K562 (cell line): ENCODE data around the gene SLC20A1. TPM values are rescaled to one million over a fixed set of nuclear protein-coding genes. Genes with fewer than 3 reads are reported as not detected.

Experiments used
- FOSL1 ChIP-seq: fragments of 200-800 bp; sonication (Bioruptor generic); conservative IDR thresholded peaks from 2 replicates; pipeline ENCODE4 v1.6.1; 2016; ENCODE audit warnings: missing genetic modification characterization, missing compliant biosample characterization
- HNRNPK ChIP-seq: fragments of 200-400 bp; formaldehyde crosslinking; IDR thresholded peaks from one replicate; pipeline ENCODE4 v1.6.1; 2018; ENCODE audit warnings: mild to moderate bottlenecking, low read depth, low read length; ENCODE audit not compliant: poor library complexity, severe bottlenecking
- KDM5B ChIP-seq: fragments of 200-600 bp; sonication (generic); IDR thresholded peaks from 2 replicates; pipeline ENCODE4 v1.6.1; 2012; ENCODE audit warnings: low read depth, mild to moderate bottlenecking, moderate library complexity, low read length, control low read depth, inconsistent platforms; ENCODE audit not compliant: insufficient replicate concordance
- LARP7 ChIP-seq: fragments of 450-650 bp; IDR thresholded peaks from 2 replicates; pipeline ENCODE4 v1.6.1; 2016
- MAFF ChIP-seq: IDR thresholded peaks from 2 replicates; pipeline ENCODE4 v1.6.1; 2012; ENCODE audit warnings: low read length, improper control_type of control experiment
- NFYB ChIP-seq: IDR thresholded peaks from 2 replicates; pipeline ENCODE4 v1.6.1; 2011; ENCODE audit warnings: mild to moderate bottlenecking, moderate library complexity; ENCODE audit not compliant: insufficient read length; ENCODE audit errors: extremely low read depth
- POLR2AphosphoS5 ChIP-seq: IDR thresholded peaks from 2 replicates; pipeline ENCODE4 v1.6.1; 2011; ENCODE audit warnings: mild to moderate bottlenecking, low read depth, low read length, moderate library complexity; ENCODE audit not compliant: control insufficient read depth, insufficient read depth
- POLR2G ChIP-seq: fragments of 200-400 bp; formaldehyde crosslinking; IDR thresholded peaks from 2 replicates; pipeline ENCODE4 v1.6.1; 2017; ENCODE audit warnings: low read depth, mild to moderate bottlenecking, antibody characterized with exemption, low read length, moderate library complexity
- POLR2H ChIP-seq: IDR thresholded peaks from 2 replicates; pipeline ENCODE4 v1.6.1; 2016; ENCODE audit warnings: missing genetic modification characterization, low read depth, mild to moderate bottlenecking, control low read depth, missing compliant biosample characterization, moderate library complexity
- PURB ChIP-seq: sonication (generic); formaldehyde crosslinking; IDR thresholded peaks from 2 replicates; pipeline ENCODE4 v1.9.0; 2021; ENCODE audit warnings: low read depth, mild to moderate bottlenecking, missing genetic modification reagents
- RBM17 ChIP-seq: fragments of 200-400 bp; formaldehyde crosslinking; IDR thresholded peaks from 2 replicates; pipeline ENCODE4 v1.6.1; 2017; ENCODE audit warnings: low read depth, mild to moderate bottlenecking, low read length, borderline replicate concordance
- SMARCE1 ChIP-seq: fragments of 450-650 bp; IDR thresholded peaks from 2 replicates; pipeline ENCODE4 v1.7.1; 2016; ENCODE audit warnings: mild to moderate bottlenecking
- SP2 ChIP-seq: IDR thresholded peaks from 2 replicates; pipeline ENCODE4 v1.6.1; 2011; ENCODE audit warnings: mild to moderate bottlenecking, low read depth, low read length, moderate library complexity; ENCODE audit not compliant: poor library complexity, severe bottlenecking; ENCODE audit errors: extremely low read depth
- SRSF7 ChIP-seq: fragments of 200-400 bp; formaldehyde crosslinking; optimal IDR thresholded peaks from 2 replicates; pipeline ENCODE3; 2017; ENCODE audit warnings: mild to moderate bottlenecking, low read depth, low read length
- ZNF696 ChIP-seq: fragments of 250-450 bp; sonication (Bioruptor Pico); conservative IDR thresholded peaks from 2 replicates; pipeline ENCODE4 v1.4.0; 2020; ENCODE audit warnings: mild to moderate bottlenecking, moderate library complexity
- ZNF77 ChIP-seq: fragments of 250-450 bp; sonication (Bioruptor Pico); IDR thresholded peaks from 2 replicates; pipeline ENCODE4 v1.5.0; 2020
- polyA plus RNA-seq, 8 experiments: library from polyadenylated mRNA; depleted of rRNA in 4 of 8; stranded (reverse) in 5 of 8; unstranded in 3 of 8; fragments of >200 nt; fragmentation: Nextera tagmentation in 2 of 8; fragmentation: Illumina TruSeq in 1 of 8; extraction: Ambion mirVana in 2 of 8; extraction: Trizol in 1 of 8; gene quantifications; 2 replicates each; pipeline versions ENCODE4 v1.2.1 to v1.2.3, GENCODE V29; 2011 to 2014; ENCODE audit warnings: inconsistent platforms in 1 of 8, missing spikeins in 1 of 8
- total RNA-seq, 7 experiments: library from RNA; depleted of rRNA in 6 of 7; stranded (reverse); fragments of >200 nt in 6 of 7; fragmentation: Illumina TruSeq in 2 of 7; extraction: Trizol in 2 of 7; gene quantifications; 2 replicates each; pipeline versions ENCODE4 v1.2.1 to v1.2.3, GENCODE V29; 2011 to 2021; ENCODE audit warnings: low replicate concordance in 1 of 7
- TF ChIP-seq, protein P1 (sequence below): fragments of 450-650 bp; formaldehyde crosslinking; IDR thresholded peaks from 2 replicates; pipeline ENCODE4 v1.4.0; 2020; ENCODE audit warnings: mild to moderate bottlenecking, moderate library complexity
- TF ChIP-seq, protein P2 (sequence below): fragments of 450-650 bp; formaldehyde crosslinking; IDR thresholded peaks from 2 replicates; pipeline ENCODE4 v1.4.0; 2022; ENCODE audit warnings: missing genetic modification characterization
- TF ChIP-seq, protein P3 (sequence below): fragments of 250-450 bp; sonication (Bioruptor Pico); IDR thresholded peaks from 2 replicates; pipeline ENCODE4 v1.4.0; 2020; ENCODE audit warnings: mild to moderate bottlenecking, moderate library complexity, borderline replicate concordance

Gene SLC20A1
- total and polyA plus RNA-seq, 9 of the 15 experiments (the other 6 are each of a cell fraction or from before 2014, with no cell fraction given) = 53.8 to 150 (median 74.7) TPM

DNA sequence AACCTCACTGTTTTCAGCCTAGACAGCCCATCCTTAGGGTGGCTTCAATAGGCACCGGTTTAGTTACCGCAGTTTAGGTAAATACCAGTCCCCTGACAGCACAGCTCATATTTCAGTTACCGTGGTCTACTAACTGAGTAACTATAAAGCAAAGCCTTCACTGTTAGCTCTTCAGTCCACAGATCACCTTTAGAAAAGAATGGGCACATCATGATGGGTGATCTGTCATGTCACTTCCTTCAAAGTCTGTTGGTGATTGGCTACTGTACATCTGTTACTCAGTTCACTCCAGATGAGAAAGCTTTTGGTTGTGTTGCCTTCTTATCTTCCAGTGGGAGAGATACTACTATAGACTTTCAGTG, 21.0 kb downstream of the SLC20A1 start (continued):
- TF ChIP-seq, protein P1, sequence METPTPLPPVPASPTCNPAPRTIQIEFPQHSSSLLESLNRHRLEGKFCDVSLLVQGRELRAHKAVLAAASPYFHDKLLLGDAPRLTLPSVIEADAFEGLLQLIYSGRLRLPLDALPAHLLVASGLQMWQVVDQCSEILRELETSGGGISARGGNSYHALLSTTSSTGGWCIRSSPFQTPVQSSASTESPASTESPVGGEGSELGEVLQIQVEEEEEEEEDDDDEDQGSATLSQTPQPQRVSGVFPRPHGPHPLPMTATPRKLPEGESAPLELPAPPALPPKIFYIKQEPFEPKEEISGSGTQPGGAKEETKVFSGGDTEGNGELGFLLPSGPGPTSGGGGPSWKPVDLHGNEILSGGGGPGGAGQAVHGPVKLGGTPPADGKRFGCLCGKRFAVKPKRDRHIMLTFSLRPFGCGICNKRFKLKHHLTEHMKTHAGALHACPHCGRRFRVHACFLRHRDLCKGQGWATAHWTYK (CRISPR knock-in tag) = no peak
- no peak for TF ChIP-seq PURB
- no peak for TF ChIP-seq LARP7
- TF ChIP-seq POLR2G = no peak
- TF ChIP-seq MAFF = peak; percentile 24; the same call in 1 of the 2 replicates
- no peak for TF ChIP-seq ZNF77 (CRISPR knock-in tag)
- TF ChIP-seq, protein P2, sequence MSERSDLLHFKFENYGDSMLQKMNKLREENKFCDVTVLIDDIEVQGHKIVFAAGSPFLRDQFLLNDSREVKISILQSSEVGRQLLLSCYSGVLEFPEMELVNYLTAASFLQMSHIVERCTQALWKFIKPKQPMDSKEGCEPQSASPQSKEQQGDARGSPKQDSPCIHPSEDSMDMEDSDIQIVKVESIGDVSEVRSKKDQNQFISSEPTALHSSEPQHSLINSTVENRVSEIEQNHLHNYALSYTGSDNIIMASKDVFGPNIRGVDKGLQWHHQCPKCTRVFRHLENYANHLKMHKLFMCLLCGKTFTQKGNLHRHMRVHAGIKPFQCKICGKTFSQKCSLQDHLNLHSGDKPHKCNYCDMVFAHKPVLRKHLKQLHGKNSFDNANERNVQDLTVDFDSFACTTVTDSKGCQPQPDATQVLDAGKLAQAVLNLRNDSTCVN (CRISPR knock-in tag) = no peak
- 0 out of 2 replicates have a peak, but pooled peaks have one; percentile 50 for TF ChIP-seq SMARCE1
- no peak for TF ChIP-seq KDM5B
- TF ChIP-seq RBM17 = no peak
- TF ChIP-seq HNRNPK = no peak
- TF ChIP-seq POLR2AphosphoS5 = peak; percentile 60; the same call in 1 of the 2 replicates
- TF ChIP-seq ZNF696 (CRISPR knock-in tag) = no peak
- TF ChIP-seq NFYB = no peak
- no peak for TF ChIP-seq SRSF7
- TF ChIP-seq POLR2H (tag) = no peak
- TF ChIP-seq, protein P3, sequence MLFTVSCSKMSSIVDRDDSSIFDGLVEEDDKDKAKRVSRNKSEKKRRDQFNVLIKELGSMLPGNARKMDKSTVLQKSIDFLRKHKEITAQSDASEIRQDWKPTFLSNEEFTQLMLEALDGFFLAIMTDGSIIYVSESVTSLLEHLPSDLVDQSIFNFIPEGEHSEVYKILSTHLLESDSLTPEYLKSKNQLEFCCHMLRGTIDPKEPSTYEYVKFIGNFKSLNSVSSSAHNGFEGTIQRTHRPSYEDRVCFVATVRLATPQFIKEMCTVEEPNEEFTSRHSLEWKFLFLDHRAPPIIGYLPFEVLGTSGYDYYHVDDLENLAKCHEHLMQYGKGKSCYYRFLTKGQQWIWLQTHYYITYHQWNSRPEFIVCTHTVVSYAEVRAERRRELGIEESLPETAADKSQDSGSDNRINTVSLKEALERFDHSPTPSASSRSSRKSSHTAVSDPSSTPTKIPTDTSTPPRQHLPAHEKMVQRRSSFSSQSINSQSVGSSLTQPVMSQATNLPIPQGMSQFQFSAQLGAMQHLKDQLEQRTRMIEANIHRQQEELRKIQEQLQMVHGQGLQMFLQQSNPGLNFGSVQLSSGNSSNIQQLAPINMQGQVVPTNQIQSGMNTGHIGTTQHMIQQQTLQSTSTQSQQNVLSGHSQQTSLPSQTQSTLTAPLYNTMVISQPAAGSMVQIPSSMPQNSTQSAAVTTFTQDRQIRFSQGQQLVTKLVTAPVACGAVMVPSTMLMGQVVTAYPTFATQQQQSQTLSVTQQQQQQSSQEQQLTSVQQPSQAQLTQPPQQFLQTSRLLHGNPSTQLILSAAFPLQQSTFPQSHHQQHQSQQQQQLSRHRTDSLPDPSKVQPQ (CRISPR knock-in tag) = no peak
- no peak for TF ChIP-seq SP2
- no peak for TF ChIP-seq FOSL1 (tag)
